Activated CD4-positive, alpha-beta memory T cell treated with anti-CD3 and anti-CD28 coated beads for 36 hours (primary cell): Measurements from ENCODE around the gene MLNR. TPM values are rescaled to one million over a fixed set of nuclear protein-coding genes. Genes with fewer than 3 reads are reported as not detected.

Experiments
- CTCF ChIA-PET: fragments of 350-600 bp; sonication (Branson Sonifier 250); formaldehyde crosslinking; loops from one replicate; lab custom pipeline; 2021; ENCODE audit warnings: antibody characterized with exemption, inconsistent platforms; lab: Charles Lee
- POLR2A ChIA-PET: fragments of 350-600 bp; sonication (Branson Sonifier 250); formaldehyde crosslinking; loops from one replicate; lab custom pipeline; 2021; ENCODE audit warnings: antibody characterized with exemption; lab: Charles Lee
- DNase-seq: peaks from one replicate; pipeline ENCODE4 v3.0.0-alpha.2; 2020
- H3K27ac Mint-ChIP-seq: one replicate; pipeline ENCODE4 v1.8.0; 2021; ENCODE audit warnings: mixed read lengths
- H3K27me3 Mint-ChIP-seq: one replicate; pipeline ENCODE4 v1.8.0; 2021; ENCODE audit warnings: mixed read lengths
- H3K36me3 Mint-ChIP-seq: one replicate; pipeline ENCODE4 v1.8.0; 2021; ENCODE audit warnings: mixed read lengths
- H3K4me1 Mint-ChIP-seq: one replicate; pipeline ENCODE4 v1.8.0; 2021; ENCODE audit warnings: low read depth, mixed read lengths
- H3K4me3 Mint-ChIP-seq: one replicate; pipeline ENCODE4 v1.8.0; 2021; ENCODE audit warnings: mild to moderate bottlenecking, mixed read lengths
- H3K9me3 Mint-ChIP-seq: one replicate; pipeline ENCODE4 v1.8.0; 2021; ENCODE audit warnings: mixed read lengths
- intact Hi-C: fragments of 100-400 bp; cut with micrococcal nuclease; formaldehyde crosslinking; loops from one replicate; pipeline ENCODE4 v1.15.1; 2023
- total RNA-seq, 2 experiments: library from RNA; stranded (reverse); gene quantifications; one replicate each; pipeline ENCODE4 v1.2.3, GENCODE V29; 2021

The MLNR gene
- total RNA-seq, 2 experiments from 2014 or later = not detected

DNA sequence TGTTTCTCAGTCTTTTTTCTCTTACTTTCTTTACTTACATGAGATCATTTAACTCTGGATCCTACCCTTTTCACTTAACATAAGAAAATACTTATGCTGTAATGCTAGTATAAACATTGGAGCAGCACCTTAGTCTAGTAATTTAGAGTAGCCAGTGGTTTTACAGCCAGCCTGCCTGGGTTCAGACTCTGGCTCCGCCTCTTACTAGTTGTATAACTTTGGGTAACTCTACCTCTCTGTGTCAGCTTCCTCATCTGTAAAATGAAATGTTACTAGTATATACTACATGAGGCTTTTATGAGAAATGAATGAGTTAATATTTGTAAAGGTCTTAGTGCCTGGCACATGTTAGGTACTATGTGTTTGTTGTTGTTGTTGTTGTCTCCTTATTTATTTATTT lies 33.2 kb downstream of the MLNR start:
- Mint-ChIP-seq H3K27me3 (no peaks in the 10 kb centered on the region), H3K4me1 (peaks cover 71% of the 10 kb centered on the region), H3K27ac (no peak overlapping the region), H3K36me3 (peaks cover 17% of the 10 kb centered on the region), H3K9me3 (no peaks in the 10 kb centered on the region), H3K4me3 (no peak overlapping the region)
- intact Hi-C loops = no loop called here
- CTCF ChIA-PET = interaction anchor here (1.1 kb wide), 1 partner anchor 13 kb away, joined by 3 read pairs; no protein-coding TSS in a partner anchor
- no peak for DNase-seq
- POLR2A ChIA-PET = no interaction called here

GRCh38 chr13:49254007-49254406 lies 33.9 kb downstream of the MLNR start:
- Mint-ChIP-seq H3K4me1 (peaks cover 66% of the 10 kb centered on the region), H3K4me3 (no peak overlapping the region), H3K9me3 (no peaks in the 10 kb centered on the region), H3K27ac (peak overlapping the region; percentile 18), H3K27me3 (no peaks in the 10 kb centered on the region), H3K36me3 (peaks cover 17% of the 10 kb centered on the region)
- intact Hi-C loops = no loop called here
- POLR2A ChIA-PET = no interaction called here
- CTCF ChIA-PET = interaction anchor here (1.1 kb wide), 1 partner anchor 14 kb away, joined by 4 read pairs; no protein-coding TSS in a partner anchor
- DNase-seq = no peak

- no peak for DNase-seq
- intact Hi-C loops = no loop called here
- no peaks in the 10 kb centered on the region for H3K9me3 Mint-ChIP-seq
- peaks cover 35% of the 10 kb centered on the region for H3K36me3 Mint-ChIP-seq
- no peak overlapping the region for H3K4me3 Mint-ChIP-seq
- POLR2A ChIA-PET = interaction anchor here (0.8 kb wide), 1 partner anchor 14 kb away, joined by 3 read pairs; no protein-coding TSS in a partner anchor
- H3K27ac Mint-ChIP-seq = no peak overlapping the region
- CTCF ChIA-PET = interaction anchor here (0.9 to 1.9 kb wide), 3 partner anchors 17 to 24 kb away, joined by 3 to 9 read pairs (median 4); no protein-coding TSS in a partner anchor
- no peaks in the 10 kb centered on the region for H3K27me3 Mint-ChIP-seq
- peaks cover 49% of the 10 kb centered on the region for H3K4me1 Mint-ChIP-seq
Observed at GRCh38 chr13:49256841-49257240, 36.7 kb downstream of the MLNR start.

DNA sequence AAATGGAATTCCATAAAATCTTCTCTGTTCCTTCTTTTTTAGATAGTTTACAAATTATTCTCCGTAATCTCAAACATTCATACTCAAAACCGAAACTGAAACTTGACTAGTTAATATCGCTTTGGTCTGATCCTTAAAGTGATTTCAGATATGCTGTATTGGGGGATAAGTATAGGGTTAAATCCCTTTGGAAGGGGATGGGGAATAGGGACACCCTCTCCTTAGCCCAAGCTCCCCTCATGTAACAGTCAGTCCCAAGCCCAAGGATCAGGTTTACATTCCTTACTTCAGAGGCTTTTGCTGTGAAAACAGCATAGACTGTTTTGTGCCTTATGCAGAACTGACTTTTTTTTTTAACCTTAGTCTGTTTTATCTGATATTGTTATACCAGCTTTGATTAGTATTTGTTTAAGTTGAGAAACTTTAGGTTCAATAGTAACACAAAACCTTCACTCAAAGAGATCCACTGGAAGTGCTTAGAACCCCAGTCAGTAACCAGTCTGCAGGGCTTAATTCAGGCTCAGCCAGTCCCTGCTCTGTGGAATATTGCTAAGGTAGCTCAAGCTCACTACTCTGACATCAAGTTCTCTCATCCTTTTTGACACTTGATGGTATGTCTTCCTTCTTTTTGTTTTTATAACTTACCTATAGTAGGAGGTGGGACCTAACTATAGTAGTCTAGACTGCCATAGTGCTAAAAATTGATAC lies 38.1 kb downstream of the MLNR start:
- Mint-ChIP-seq H3K27me3 (no peaks in the 10 kb centered on the region), H3K4me1 (peaks cover 42% of the 10 kb centered on the region), H3K4me3 (peak overlapping the region; percentile 61), H3K27ac (no peak overlapping the region), H3K36me3 (peaks cover 35% of the 10 kb centered on the region), H3K9me3 (no peaks in the 10 kb centered on the region)
- ChIA-PET CTCF (interaction anchor here (1.0 to 1.9 kb wide), 3 partner anchors 10 to 22 kb away, joined by 4 to 9 read pairs (median 5); partner anchors contain the start of gene CDADC1), POLR2A (interaction anchor here (1.4 kb wide), 1 partner anchor 10 kb away, joined by 7 read pairs; the partner anchor contains the start of gene CDADC1)
- intact Hi-C loops = no loop called here
- no peak for DNase-seq

DNA sequence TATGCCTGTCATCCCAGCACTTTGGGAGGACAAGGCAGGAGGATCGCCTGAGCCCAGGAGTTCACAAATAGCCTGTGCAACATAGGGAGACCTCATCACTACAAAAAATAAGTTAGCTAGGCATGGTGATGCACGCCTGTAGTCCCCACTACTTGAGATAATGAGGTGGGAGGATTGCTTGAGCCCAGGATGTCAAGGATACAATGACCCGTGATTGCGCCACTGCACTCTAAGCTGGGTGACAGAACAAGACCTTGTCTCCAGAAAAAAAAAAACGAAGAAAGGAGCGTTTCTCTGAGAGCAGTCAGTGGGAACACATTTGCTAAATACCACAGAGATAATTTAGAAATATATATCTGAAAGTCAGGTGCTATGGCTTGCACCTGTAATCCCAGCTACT lies 39.4 kb downstream of the MLNR start:
- H3K36me3 Mint-ChIP-seq = peaks cover 31% of the 10 kb centered on the region
- H3K4me1 Mint-ChIP-seq = peaks cover 32% of the 10 kb centered on the region
- intact Hi-C loops = no loop called here
- no peak for DNase-seq
- H3K4me3 Mint-ChIP-seq = no peak overlapping the region
- H3K27me3 Mint-ChIP-seq = no peaks in the 10 kb centered on the region
- H3K27ac Mint-ChIP-seq = no peak overlapping the region
- no peaks in the 10 kb centered on the region for H3K9me3 Mint-ChIP-seq
- ChIA-PET CTCF (interaction anchor here (1.1 kb wide), 1 partner anchor 21 kb away, joined by 4 read pairs; no protein-coding TSS in a partner anchor), POLR2A (no interaction called here)

- peaks cover 7% of the 10 kb centered on the region for H3K4me1 Mint-ChIP-seq
- POLR2A ChIA-PET = no interaction called here
- intact Hi-C loops = no loop called here
- no peak overlapping the region for H3K4me3 Mint-ChIP-seq
- peaks cover 25% of the 10 kb centered on the region for H3K36me3 Mint-ChIP-seq
- no peak overlapping the region for H3K27ac Mint-ChIP-seq
- no peaks in the 10 kb centered on the region for H3K27me3 Mint-ChIP-seq
- CTCF ChIA-PET = no interaction called here
- H3K9me3 Mint-ChIP-seq = no peaks in the 10 kb centered on the region
- DNase-seq = no peak
Observed at GRCh38 chr13:49262634-49263033, 42.5 kb downstream of the MLNR start.

GRCh38 chr13:49265822-49266221 lies 45.7 kb downstream of the MLNR start:
- DNase-seq = no peak
- Mint-ChIP-seq H3K4me1 (peaks cover under 1% of the 10 kb centered on the region), H3K4me3 (no peak overlapping the region), H3K36me3 (peaks cover 20% of the 10 kb centered on the region), H3K27me3 (no peaks in the 10 kb centered on the region), H3K27ac (no peak overlapping the region), H3K9me3 (no peaks in the 10 kb centered on the region)
- ChIA-PET POLR2A (no interaction called here), CTCF (no interaction called here)
- intact Hi-C loops = no loop called here

GRCh38 chr13:49271264-49271663 lies 51.1 kb downstream of the MLNR start:
- POLR2A ChIA-PET = interaction anchor here (1.2 kb wide), 1 partner anchor 14 kb away, joined by 3 read pairs; no protein-coding TSS in a partner anchor
- no peak overlapping the region for H3K27ac Mint-ChIP-seq
- peaks cover 9% of the 10 kb centered on the region for H3K4me1 Mint-ChIP-seq

More at GRCh38 chr13:49271264-49271663, 51.1 kb downstream of the MLNR start:
- Mint-ChIP-seq H3K4me3 (no peak overlapping the region), H3K27me3 (no peaks in the 10 kb centered on the region), H3K36me3 (peaks cover 12% of the 10 kb centered on the region), H3K9me3 (no peaks in the 10 kb centered on the region)
- CTCF ChIA-PET = interaction anchor here (0.6 to 3.5 kb wide), 3 partner anchors 9 to 34 kb away, joined by 3 to 17 read pairs (median 5); partner anchors contain the start of gene CDADC1
- intact Hi-C loops = no loop called here
- no peak for DNase-seq

Other genes starting within 250 kb of the MLNR start
- 10 to 100 TPM; 21.1 to 21.6 TPM for gene FNDC3A, start 244.4 kb upstream of the MLNR start, total RNA-seq
- 10 to 100 TPM in 1 of 2 experiments, 1 to 10 TPM in 1; 9.0 to 11.1 TPM for gene CDADC1, start 27.6 kb downstream of the MLNR start, total RNA-seq
- gene CAB39L, start 223.7 kb downstream of the MLNR start, total RNA-seq = 1 to 10 TPM; 5.6 to 6.3 TPM
- 10 to 100 TPM; 13.9 to 15.9 TPM for gene SETDB2, start 223.9 kb downstream of the MLNR start, total RNA-seq